ENCODE results near the gene CDO1. TPM values are rescaled to one million over a fixed set of nuclear protein-coding genes. Genes with fewer than 3 reads are reported as not detected.
"Not testable (repeated sequence)": the region's sequence is repeated elsewhere in the genome, so short reads cannot be mapped to it uniquely, and the experiment has no call there.

CDO1 gene
- total RNA-seq, 2 donors from 2014 or later, result 12.9 to 41.4 TPM

DNA sequence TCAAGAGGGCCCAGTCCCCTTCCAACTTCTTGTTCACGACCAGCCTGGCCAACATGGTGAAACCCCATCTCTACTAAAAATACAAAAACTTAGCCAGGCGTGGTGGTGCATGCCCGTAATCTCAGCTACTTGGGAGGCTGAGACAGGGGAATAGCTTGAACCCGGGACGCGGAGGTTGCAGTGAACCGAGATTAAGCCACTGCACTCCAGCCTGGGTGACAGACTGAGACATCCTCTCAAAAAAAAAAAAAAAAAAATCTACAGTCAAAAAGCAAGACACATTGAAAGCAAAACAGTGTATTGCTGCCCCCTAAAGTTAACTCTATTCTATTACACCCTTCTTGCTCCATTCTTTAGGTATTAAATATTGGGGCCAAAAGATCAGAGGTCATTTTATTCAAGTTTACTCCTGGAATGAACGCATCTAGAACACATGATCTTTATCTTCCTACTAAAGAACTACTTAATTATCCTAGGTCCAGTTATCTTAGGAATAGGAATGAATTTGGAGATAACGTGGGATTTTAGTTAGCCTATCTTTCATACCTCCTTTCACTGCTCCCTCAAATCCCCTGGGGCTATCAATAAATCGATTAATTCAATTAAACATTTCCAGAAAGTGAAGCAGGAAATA, 22.5 kb upstream of the CDO1 start:
- ATAC-seq (no peak), DNase-seq (no peak)
- intact Hi-C loops (cut with DNase I), result loop anchor here in 1 of 2 donors (5.0 kb wide), 1 partner anchor 207 kb away; no protein-coding TSS in a partner anchor

DNA sequence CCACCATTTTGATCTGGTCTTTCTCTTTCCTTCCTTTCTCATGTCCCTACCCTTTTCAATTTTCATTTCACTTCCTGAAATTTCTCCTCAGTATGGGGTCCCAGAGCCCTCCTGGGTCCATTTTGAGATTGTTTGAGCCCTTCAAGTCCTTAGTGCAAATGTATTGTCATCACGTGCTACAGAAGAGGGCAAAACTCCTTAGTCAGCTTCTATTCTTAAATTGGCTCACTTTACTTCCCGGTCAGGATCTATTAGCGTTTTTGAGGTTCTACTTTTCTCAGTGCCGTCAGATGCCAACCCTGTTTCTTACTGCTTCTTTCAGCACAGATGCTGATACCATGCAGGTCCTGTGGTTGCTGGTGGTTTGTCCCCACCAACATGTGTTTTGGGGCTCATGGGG, 19.0 kb upstream of the CDO1 start:
- no peak for DNase-seq
- ATAC-seq, result no peak
- intact Hi-C loops (cut with DNase I), result loop anchor here in 1 of 2 donors (5.0 kb wide), 1 partner anchor 203 kb away; no protein-coding TSS in a partner anchor

DNA sequence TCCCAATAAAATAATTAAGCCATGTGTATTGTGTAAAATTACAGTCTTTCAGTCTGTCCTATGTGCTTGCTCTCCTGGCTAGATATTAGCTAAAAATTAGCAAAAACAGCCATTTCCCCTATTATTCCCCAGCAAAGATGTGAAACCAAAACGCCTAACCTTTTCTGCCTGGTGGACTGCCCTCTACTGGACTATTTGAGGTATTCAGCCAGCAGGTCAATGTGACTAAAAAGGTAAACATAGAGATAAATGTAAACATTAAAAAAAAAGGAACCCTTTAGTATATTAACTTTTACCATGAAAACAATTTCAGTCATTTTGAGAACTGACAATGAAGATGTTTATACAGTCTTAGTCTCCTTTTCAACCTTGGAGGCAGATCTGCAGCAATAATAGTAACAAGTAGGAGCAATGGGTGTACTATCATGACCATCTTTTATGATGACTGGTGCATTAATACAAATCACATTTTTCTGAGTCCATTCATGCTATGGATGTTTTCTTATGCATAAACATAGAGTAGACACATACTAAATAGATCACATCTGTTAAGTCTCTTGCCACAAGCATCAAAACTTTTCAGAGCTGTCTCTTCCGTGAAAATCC, 14.8 kb upstream of the CDO1 start:
- DNase-seq (no peak), ATAC-seq (peak in 1 of 2 donors; percentile 50)
- intact Hi-C loops (cut with DNase I), result no loop called here

DNA sequence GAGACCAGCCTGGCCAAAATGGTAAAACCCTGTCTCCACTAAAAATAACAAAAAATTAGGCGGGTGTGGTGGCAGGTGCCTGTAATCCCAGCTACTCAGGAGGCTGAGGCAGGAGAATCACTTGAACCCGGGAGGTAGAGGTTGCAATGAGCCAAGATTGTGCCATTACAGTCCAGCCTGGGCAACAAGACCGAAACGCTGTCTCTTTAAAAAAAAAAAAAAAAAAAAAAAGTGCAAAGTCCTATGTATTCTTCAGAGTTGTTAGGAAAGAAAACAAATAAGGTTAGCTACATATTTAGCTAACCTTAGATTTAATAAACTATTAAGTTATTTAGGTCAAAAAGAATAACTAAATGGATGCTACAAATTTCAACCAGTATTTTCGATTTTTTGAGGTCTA, 13.5 kb upstream of the CDO1 start:
- no peak for DNase-seq
- intact Hi-C loops (cut with DNase I), result no loop called here
- ATAC-seq, result no peak

DNA sequence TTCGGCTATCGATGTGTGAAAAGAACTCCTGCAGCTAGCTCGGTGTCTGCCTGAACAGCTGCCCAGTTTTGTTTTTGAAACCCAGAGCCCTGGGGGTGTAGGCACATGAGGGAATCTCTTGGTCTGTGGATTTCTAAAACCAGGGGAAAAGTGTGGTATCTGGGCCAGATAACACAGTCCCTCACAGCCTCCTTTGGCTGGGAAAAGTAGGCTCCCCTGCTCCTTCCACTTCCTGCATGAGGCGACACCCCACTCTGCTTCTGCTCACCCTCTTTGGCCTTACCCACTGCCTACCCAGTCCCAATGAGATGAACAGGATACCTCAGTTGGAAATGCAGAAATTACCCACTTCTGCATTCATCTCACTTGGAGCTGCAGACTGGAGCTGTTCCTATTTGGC, 9.5 kb upstream of the CDO1 start:
- intact Hi-C loops (cut with DNase I), result no loop called here
- no peak for DNase-seq
- ATAC-seq, result no peak

DNA sequence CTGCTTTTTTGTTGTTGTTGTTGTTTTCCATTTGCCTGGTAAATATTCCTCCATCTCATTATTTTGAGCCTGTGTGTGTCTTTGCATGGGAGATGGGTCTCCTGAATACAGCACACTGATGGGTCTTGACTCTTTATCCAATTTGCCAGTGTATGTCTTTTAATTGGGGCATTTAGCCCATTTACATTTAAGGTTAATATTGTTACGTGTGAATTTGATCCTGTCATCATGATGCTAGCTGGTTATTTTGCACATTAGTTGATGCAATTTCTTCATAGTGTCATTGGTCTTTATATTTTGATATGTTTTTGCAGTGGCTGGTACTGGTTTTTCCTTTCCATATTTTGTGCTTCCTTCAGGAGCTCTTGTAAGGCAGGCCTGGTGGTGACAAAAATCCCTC, 8.5 kb upstream of the CDO1 start:
- DNase-seq; intact Hi-C loops (cut with DNase I); ATAC-seq: not testable (repeated sequence)

DNA sequence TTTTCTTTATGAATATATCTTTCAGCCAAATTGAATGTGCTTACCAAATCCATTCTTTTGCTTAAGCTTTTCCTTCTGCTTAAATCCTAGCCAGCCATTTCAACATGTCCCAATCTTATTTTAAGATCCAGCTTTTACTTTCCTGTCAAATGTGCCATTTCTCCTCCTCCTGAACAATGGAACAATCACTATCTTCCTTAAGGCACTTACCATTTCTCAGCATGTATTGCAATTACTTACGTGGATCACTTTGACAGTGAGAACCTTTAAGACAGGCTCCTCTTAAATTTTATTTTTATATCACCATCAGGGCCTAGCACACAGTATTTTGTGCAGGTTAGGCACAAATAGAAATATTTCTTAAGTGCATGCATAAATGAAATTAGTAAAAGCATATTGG, 4.4 kb upstream of the CDO1 start:
- ATAC-seq (no peak), DNase-seq (no peak)
- intact Hi-C loops (cut with DNase I), result no loop called here

DNA sequence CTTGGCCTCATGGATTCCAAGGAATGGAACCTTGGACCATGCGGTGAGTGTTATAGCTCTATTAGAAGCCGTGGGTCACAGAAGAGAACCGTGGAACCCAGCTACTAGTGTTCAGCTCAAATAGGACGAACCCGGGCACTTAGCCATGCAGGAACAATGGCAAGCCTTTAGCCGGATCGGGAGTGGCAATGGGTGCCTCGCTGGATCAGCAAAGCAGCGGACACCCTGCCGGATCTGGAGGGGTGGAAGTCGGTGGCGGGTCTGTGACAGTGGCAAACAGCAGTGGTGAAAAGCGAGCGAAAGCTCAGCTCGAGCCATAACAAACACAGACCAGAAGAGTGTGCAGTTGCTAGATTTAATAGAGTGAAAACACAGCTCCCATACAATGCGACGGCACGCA, 2.4 kb upstream of the CDO1 start:
- no peak for DNase-seq
- no peak for ATAC-seq
- intact Hi-C loops (cut with DNase I), result loop anchor here in 1 of 2 donors (10.0 kb wide), 1 partner anchor 154 kb away; no protein-coding TSS in a partner anchor

DNA sequence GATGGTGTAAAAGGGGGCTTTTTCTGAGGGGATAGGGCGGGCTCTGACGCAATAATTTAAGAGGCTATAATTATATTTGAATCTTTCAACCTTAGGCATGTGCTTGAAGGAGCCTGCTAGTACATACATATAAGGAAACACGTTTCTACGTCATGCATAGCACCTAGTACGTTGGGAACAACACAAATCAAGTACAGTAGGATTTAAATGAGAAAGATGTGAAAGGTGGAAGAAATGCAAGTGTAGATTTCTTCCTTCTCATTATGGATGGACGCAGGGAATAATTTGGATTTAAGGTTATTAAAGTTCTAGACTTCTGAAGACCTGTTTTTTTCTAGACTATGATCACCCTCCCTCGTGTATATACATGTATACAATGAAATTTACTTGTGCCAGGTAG, 927 bp upstream of the CDO1 start:
- ATAC-seq (no peak), DNase-seq (no peak)
- intact Hi-C loops (cut with DNase I), result loop anchor here in 1 of 2 donors (10.0 kb wide), 1 partner anchor 153 kb away; no protein-coding TSS in a partner anchor

DNA sequence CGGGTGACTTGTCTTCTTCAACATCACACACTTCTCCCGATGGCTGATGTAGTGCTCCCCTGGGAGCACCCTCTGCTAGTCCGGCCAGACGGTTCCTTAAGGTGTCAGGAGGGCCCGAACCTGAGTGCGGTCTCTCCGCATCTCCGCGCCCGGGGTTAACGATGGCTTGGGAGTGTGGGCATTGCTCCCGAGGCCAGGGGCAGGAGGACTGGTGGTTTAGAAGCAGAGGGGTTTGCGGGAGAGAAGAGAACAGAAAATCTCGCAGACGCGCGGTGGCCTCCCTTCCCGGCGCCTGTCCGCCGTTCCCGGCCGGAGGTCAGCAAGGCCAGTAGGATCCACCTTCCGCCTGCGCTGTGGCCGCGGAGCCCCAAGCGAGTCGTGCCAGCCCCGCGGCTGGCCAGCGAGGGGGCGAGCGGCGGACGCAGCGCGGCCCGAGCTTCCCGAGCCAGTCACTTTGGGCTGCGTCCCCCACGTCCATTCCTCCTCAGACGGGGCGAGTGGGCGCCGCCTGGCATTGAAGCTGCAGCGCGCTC, 700 bp downstream of the CDO1 start:
- DNase-seq, result peak; percentile 40
- intact Hi-C loops (cut with DNase I), result loop anchor here in 1 of 2 donors (10.0 kb wide), 1 partner anchor 151 kb away; no protein-coding TSS in a partner anchor
- ATAC-seq, result peak; percentile 46 to 63

DNA sequence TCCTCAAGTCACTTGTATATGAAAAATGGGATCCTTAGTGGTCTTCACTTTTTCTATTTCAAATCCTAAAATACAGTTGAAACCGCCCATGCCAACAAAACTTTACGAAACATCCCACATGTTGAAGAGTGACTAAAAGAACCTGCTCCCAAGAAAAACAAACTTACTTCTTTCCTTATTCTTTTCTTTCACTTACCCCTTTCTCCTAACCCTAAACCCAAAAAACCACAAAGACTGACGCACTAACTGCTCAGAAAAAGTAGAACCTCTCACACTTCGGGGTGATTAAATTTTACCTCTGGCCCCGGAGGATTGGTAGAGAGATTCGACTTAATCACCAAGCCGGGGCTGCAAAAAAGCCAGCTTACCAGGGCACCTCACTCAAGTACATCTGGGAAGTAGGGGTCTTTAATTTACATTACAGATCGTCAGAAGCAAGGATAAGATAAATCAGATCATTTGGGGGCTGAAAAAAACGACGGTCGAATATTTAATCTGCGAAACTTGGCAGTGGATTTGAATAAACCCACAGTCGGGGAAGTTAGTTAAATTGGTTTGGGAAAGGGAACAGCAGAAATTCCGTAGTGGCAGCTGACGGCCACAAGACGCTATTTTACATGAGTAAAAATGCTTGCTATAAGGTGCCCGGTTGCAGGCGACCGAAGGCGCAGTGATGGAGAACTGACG, 1.3 kb downstream of the CDO1 start:
- intact Hi-C loops (cut with DNase I), result loop anchor here in 1 of 2 donors (10.0 kb wide), 1 partner anchor 150 kb away; no protein-coding TSS in a partner anchor

DNA sequence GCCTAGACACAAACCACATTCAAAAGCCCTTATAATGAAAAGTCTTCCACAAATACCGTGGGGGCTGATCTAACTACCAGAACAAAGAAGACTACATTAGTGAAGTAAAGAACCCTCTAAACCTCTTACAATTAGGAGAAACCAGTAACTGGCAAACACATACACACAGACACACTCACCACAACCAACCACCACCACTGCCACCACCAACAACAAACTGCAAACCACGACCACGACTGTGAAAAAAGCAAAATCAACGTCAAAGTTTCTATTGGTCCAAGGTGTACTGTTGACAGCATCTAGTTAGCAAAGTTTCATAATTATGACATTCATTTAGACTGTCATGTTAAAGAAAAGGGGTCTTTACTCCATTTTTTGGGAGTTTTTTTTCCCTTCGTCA, 2.7 kb downstream of the CDO1 start:
- ATAC-seq, result no peak

More for the DNA sequence above, 1.3 kb downstream of the CDO1 start:
- DNase-seq (no peak), ATAC-seq (no peak)

DNA sequence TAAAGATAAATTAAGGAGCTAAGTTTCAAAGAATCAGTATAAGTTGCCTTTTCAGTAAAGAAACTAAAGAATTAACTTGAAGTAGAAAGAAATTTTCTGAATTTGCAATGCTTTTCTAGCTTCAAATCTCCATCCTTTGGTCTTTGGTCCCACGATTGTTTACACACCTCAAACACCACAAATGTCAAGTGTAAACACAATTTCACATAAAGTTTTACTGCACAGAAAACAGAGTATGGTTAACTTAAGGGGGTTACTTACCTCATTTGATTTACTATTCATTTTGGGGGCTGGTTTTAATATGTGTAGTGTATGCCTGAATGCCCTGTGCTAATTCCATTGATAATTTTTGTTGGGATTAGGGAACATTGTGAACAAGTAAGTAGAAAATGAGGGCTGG, 4.1 kb downstream of the CDO1 start:
- intact Hi-C loops (cut with DNase I), result loop anchor here in 1 of 2 donors (10.0 kb wide), 1 partner anchor 148 kb away; no protein-coding TSS in a partner anchor
- ATAC-seq, result no peak
- DNase-seq, result no peak

More for the DNA sequence above, 2.7 kb downstream of the CDO1 start:
- intact Hi-C loops (cut with DNase I), result loop anchor here in 1 of 2 donors (10.0 kb wide), 1 partner anchor 149 kb away; no protein-coding TSS in a partner anchor
- DNase-seq, result no peak

DNA sequence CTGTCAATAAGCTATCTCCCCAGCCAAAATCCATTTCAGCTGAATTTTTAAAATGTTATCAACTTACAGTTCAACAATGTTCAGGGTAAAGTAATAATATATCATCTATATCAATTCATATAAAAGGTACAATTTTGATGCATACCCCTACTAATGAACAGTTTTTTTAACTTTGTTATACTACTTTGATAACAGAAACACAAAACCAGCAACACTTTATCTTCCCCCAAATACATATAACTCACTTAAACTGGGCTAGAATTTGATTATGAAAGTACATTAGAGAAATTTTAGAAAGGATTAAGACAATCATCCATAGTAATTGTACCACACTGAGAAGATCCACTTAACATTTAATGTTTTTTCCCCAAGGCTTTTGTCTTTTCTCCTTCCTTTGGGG, 5.1 kb downstream of the CDO1 start:
- ATAC-seq (no peak), DNase-seq (no peak)
- intact Hi-C loops (cut with DNase I), result loop anchor here in 1 of 2 donors (10.0 kb wide), 1 partner anchor 147 kb away; no protein-coding TSS in a partner anchor

DNA sequence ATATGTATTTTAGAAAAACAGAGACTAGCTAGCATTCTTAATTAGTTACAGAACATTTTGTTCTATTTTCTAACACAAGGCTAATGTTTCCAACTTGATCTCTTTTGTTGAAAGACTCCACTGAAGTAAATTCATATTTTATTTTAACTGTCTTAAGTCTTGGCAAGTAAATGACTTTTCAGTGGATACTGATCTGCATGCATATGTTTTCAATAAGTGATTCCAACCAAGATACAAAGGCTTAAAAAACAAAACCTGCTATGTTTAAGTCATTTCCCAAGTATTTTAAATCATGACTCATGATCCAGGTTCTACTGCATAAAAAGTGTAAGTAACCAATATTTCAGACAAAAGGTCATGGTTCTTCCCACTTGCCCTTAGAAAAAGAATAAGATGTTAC, 5.7 kb downstream of the CDO1 start:
- no peak for DNase-seq
- ATAC-seq, result no peak
- intact Hi-C loops (cut with DNase I), result loop anchor here in 1 of 2 donors (10.0 kb wide), 1 partner anchor 146 kb away; no protein-coding TSS in a partner anchor

DNA sequence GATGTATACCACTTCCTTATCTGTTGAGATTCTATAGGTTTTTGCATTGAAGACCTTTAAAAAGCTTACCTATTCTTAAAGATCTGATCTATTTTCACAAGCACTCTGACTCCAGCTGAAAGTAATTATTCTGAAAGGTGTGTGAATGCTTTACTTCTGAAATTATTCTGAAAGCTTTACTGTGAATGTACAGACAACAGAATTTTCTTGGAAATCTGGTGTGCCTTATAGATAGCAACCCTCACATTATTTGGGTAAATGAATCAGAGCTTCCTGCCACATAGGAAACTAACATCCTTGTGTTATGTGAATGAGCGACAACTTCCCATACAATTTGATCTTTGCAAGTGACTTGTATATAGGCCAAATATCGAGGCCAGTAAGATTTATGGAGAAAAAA, 6.5 kb downstream of the CDO1 start:
- intact Hi-C loops (cut with DNase I), result loop anchor here in 1 of 2 donors (10.0 kb wide), 1 partner anchor 145 kb away; no protein-coding TSS in a partner anchor
- DNase-seq, result no peak

DNA sequence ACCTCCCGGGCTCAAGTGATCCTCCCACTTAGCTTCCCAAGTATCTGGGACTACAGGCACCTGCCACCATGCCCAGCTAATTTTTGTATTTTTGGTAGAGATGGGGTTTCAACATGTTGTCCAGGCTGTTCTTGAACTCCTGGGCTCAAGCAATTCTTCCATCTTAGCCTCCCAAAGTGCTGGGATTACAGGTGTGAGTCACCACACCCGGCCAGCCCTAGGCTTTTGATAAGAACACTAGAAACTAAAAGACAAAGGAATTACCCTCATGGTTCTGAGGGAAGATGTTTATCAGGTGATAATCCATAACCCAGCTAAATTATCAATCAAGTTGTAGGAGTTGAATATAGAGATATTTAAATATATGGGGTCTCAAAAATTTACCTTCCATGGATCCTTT, 8.4 kb downstream of the CDO1 start:
- DNase-seq; intact Hi-C loops (cut with DNase I): not testable (repeated sequence)

More for the DNA sequence above, 6.5 kb downstream of the CDO1 start:
- ATAC-seq, result no peak

DNA sequence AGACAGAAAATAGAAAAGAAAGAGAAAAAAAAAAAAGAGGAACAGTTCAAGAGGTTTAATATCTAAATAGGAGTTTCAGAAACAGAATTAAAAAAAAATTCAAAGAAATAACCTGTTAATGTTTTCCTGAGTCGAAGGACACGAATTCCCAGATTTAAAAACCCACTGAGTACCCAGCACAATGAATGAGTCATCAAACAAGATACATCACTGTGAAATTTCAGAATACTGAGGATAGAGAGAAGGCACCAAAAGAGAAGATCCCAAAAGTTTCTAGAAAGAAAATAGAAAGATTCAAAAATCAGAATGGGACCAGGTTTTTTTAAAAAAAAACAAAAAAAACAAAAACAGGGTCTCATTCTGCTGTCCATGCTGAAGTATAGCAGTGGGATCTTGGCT, 8.8 kb downstream of the CDO1 start:
- ATAC-seq, result no peak
- DNase-seq, result no peak
- intact Hi-C loops (cut with DNase I), result no loop called here

More for the DNA sequence above, 8.4 kb downstream of the CDO1 start:
- not testable (repeated sequence) for ATAC-seq

DNA sequence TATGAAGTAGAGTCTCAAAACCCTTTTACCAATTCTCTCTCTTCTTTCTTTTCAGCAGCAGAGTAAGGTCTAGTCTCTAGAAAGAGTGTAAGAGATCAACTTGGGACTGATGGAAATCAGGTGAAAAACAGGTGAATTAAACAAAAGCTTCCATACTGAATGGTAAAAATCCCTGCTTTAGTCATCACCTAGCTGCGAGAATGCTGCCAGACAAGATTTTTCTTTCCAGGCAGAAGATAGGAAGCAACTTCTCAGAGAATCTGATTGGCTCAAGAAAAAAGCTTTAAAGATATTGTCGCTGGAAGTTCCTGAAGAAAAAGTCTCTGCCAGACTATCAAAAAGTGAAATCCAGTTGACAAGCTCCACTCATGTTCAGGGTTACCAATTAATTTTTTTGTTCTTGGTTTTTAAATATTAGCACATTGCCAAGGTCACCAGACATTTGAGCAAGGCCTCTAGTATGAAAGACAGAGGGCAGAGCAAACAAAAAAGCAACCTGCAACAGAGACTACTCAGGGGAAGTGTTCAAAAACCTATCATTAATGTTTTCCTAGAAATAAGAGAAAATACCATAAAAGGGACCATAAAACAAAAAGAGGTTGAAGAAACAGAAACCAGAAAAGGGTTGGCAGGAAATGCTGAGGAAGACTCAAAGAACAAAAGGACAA, 9.3 kb downstream of the CDO1 start:
- DNase-seq, result no peak
- intact Hi-C loops (cut with DNase I), result no loop called here
- no peak for ATAC-seq
